B cell (primary cell): ENCODE results near the gene SPAG7. TPM values are rescaled to one million over a fixed set of nuclear protein-coding genes. Genes with fewer than 3 reads are reported as not detected.
"Not testable (repeated sequence)": the region's sequence is repeated elsewhere in the genome, so short reads cannot be mapped to it uniquely, and the experiment has no call there.

ENCODE experiments used
- ATAC-seq: fragments of 200-7000 bp; cut with Tn5 transposase; one replicate; pipeline ENCODE4 v1.10.0; 2021; ENCODE audit warnings: low read depth, mild to moderate bottlenecking, moderate number of reproducible peaks, moderate library complexity
- CTCF ChIA-PET: fragments of 350-600 bp; sonication (Branson Sonifier 250); formaldehyde crosslinking; loops from one replicate; lab custom pipeline; 2021; ENCODE audit warnings: antibody characterized with exemption, inconsistent platforms; lab: Charles Lee
- POLR2A ChIA-PET: fragments of 350-600 bp; sonication (Branson Sonifier 250); formaldehyde crosslinking; loops from one replicate; lab custom pipeline; 2021; ENCODE audit warnings: antibody characterized with exemption; lab: Charles Lee
- DNase-seq: peaks from one replicate; pipeline ENCODE4 v3.0.0; 2013
- H2AFZ ChIP-seq: 2 replicates; pipeline ENCODE4 v1.6.1; 2012; ENCODE audit warnings: mild to moderate bottlenecking, low read depth, low read length; ENCODE audit not compliant: insufficient read depth, poor library complexity, severe bottlenecking
- H3K27ac ChIP-seq, 2 donors: 1 replicate in 1 of 2; 2 replicates in 1 of 2; pipeline ENCODE4 v1.5.1; 2012 to 2013; ENCODE audit warnings: low read length in 2 of 2, mild to moderate bottlenecking in 2 of 2, moderate library complexity in 1 of 2
- H3K27me3 ChIP-seq, 4 experiments: fragments of 200-600 bp in 1 of 4; sonication (generic) in 1 of 4; replicated peaks in 1 of 4; 1 replicate in 2 of 4; 2 replicates in 2 of 4; pipeline versions ENCODE4 v1.6.1 to v1.7.0; 2013 to 2016; ENCODE audit warnings: low read length in 3 of 4, mild to moderate bottlenecking in 2 of 4, mixed read lengths in 1 of 4, moderate library complexity in 1 of 4; ENCODE audit not compliant: insufficient read depth in 4 of 4, control insufficient read depth in 3 of 4; ENCODE audit errors: control extremely low read depth in 1 of 4
- H3K36me3 ChIP-seq, 2 experiments: replicated peaks in 1 of 2; 1 replicate in 1 of 2; 2 replicates in 1 of 2; pipeline versions ENCODE4 v1.6.1 to v1.7.1; 2013; ENCODE audit warnings: low read length in 1 of 2; ENCODE audit not compliant: insufficient read depth in 2 of 2, control insufficient read depth in 1 of 2; ENCODE audit errors: control extremely low read depth in 1 of 2, extremely low read depth in 1 of 2
- H3K4me1 ChIP-seq, 2 donors: fragments of 200-600 bp in 1 of 2; sonication (generic) in 1 of 2; 1 replicate in 1 of 2; 2 replicates in 1 of 2; pipeline versions ENCODE4 v1.5.1 to v1.6.1; 2013 to 2017; ENCODE audit warnings: low read length in 2 of 2; ENCODE audit not compliant: control insufficient read depth in 2 of 2, insufficient read depth in 2 of 2
- H3K4me2 ChIP-seq: replicated peaks from 2 replicates; pipeline ENCODE3; 2012; ENCODE audit warnings: mild to moderate bottlenecking, low read depth, low read length; ENCODE audit not compliant: poor library complexity, severe bottlenecking
- H3K4me3 ChIP-seq, 5 experiments: fragments of 200-600 bp in 1 of 5; sonication (generic) in 1 of 5; 1 replicate in 3 of 5; 2 replicates in 2 of 5; pipeline versions ENCODE4 v1.5.1 to v1.7.0; 2011 to 2016; ENCODE audit warnings: low read length in 4 of 5, mild to moderate bottlenecking in 4 of 5, low read depth in 2 of 5, control low read depth in 1 of 5, moderate library complexity in 1 of 5; ENCODE audit not compliant: insufficient read depth in 1 of 5; ENCODE audit errors: control extremely low read depth in 1 of 5, extremely low read depth in 1 of 5
- H3K79me2 ChIP-seq: fragments of 200-600 bp; sonication (generic); one replicate; pipeline ENCODE4 v1.6.0; 2016; ENCODE audit warnings: low read length; ENCODE audit not compliant: control insufficient read depth, insufficient read depth
- H3K9ac ChIP-seq: fragments of 200-600 bp; sonication (generic); 2 replicates; pipeline ENCODE4 v1.6.1; 2017; ENCODE audit warnings: mild to moderate bottlenecking, low read length, moderate library complexity
- H3K9me3 ChIP-seq, 3 donors: one replicate each; pipeline versions ENCODE4 v1.6.1 to v1.7.1; 2013; ENCODE audit warnings: low read length in 2 of 3; ENCODE audit not compliant: control insufficient read depth in 2 of 3, insufficient read depth in 1 of 3; ENCODE audit errors: control extremely low read depth in 1 of 3
- H4K20me1 ChIP-seq: 2 replicates; pipeline ENCODE4 v1.6.0; 2012; ENCODE audit warnings: mild to moderate bottlenecking, low read length; ENCODE audit not compliant: insufficient read depth, control insufficient read depth, poor library complexity, severe bottlenecking
- H3K27ac Mint-ChIP-seq: one replicate; pipeline ENCODE4 v1.8.0; 2021; ENCODE audit warnings: mixed read lengths
- H3K27me3 Mint-ChIP-seq: one replicate; pipeline ENCODE4 v1.8.0; 2021; ENCODE audit warnings: mixed read lengths
- H3K4me1 Mint-ChIP-seq: one replicate; pipeline ENCODE4 v1.8.0; 2021; ENCODE audit warnings: mixed read lengths
- H3K4me3 Mint-ChIP-seq: one replicate; pipeline ENCODE4 v1.8.0; 2021; ENCODE audit warnings: mixed read lengths
- H3K9me3 Mint-ChIP-seq: one replicate; pipeline ENCODE4 v1.8.0; 2022; ENCODE audit warnings: mixed read lengths; ENCODE audit not compliant: insufficient read depth
- EZH2 ChIP-seq: IDR thresholded peaks from 2 replicates; pipeline ENCODE4 v1.6.1; 2012; ENCODE audit warnings: borderline replicate concordance, low read depth, mild to moderate bottlenecking, moderate library complexity, low read length; ENCODE audit not compliant: insufficient read depth, poor library complexity, severe bottlenecking
- WGBS: methylation state at CpG from one replicate; pipeline ENCODE4 v1.1.5; 2013; ENCODE audit warnings: missing lambda C conversion rate; ENCODE audit not compliant: insufficient coverage; 5-methylcytosine and 5-hydroxymethylcytosine counted together
- intact Hi-C: fragments of 100-400 bp; cut with micrococcal nuclease; formaldehyde crosslinking; loops from one replicate; pipeline ENCODE4 v1.10.0; 2022
- polyA plus RNA-seq: library from polyadenylated mRNA; depleted of rRNA; stranded (reverse); fragments of >200 nt; gene quantifications from 2 replicates; pipeline ENCODE4 v1.2.3, GENCODE V29; 2012
- total RNA-seq, 2 donors: library from RNA; stranded (reverse); fragments of 120-200 nt in 1 of 2; gene quantifications; 1 replicate in 1 of 2; 2 replicates in 1 of 2; pipeline versions ENCODE4 v1.2.3 to v1.2.4, GENCODE V29; 2013 to 2022
- TF ChIP-seq, protein P1 (sequence below): fragments of 200-600 bp; IDR thresholded peaks from one replicate; pipeline ENCODE4 v1.8.0; 2022; ENCODE audit warnings: antibody characterized with exemption, mild to moderate bottlenecking

The SPAG7 gene
- total and polyA plus RNA-seq, 2 donors (not counting 1 experiment from before 2014, with no cell fraction given) = 43.4 to 52.5 TPM

- no peaks in the 10 kb centered on the region for H3K79me2 ChIP-seq
- H3K27me3 Mint-ChIP-seq = peaks cover 8% of the 10 kb centered on the region
- no peak overlapping the region for H3K9ac ChIP-seq
- no peak overlapping the region for H3K27ac Mint-ChIP-seq
- TF ChIP-seq, protein P1, sequence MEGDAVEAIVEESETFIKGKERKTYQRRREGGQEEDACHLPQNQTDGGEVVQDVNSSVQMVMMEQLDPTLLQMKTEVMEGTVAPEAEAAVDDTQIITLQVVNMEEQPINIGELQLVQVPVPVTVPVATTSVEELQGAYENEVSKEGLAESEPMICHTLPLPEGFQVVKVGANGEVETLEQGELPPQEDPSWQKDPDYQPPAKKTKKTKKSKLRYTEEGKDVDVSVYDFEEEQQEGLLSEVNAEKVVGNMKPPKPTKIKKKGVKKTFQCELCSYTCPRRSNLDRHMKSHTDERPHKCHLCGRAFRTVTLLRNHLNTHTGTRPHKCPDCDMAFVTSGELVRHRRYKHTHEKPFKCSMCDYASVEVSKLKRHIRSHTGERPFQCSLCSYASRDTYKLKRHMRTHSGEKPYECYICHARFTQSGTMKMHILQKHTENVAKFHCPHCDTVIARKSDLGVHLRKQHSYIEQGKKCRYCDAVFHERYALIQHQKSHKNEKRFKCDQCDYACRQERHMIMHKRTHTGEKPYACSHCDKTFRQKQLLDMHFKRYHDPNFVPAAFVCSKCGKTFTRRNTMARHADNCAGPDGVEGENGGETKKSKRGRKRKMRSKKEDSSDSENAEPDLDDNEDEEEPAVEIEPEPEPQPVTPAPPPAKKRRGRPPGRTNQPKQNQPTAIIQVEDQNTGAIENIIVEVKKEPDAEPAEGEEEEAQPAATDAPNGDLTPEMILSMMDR = no peak
- no peak for TF ChIP-seq EZH2
- H3K27me3 ChIP-seq = peaks cover 0 to 12% (median 3%) of the 10 kb centered on the region in 4 experiments
- DNase-seq = no peak
- H3K4me2 ChIP-seq = no peak overlapping the region
- ChIA-PET CTCF (no interaction called here), POLR2A (no interaction called here)
- no peaks in the 10 kb centered on the region for H4K20me1 ChIP-seq
- H3K36me3 ChIP-seq = no peaks in the 10 kb centered on the region
- H2AFZ ChIP-seq = no peak overlapping the region
- peaks cover 17% of the 10 kb centered on the region for H3K4me1 Mint-ChIP-seq
- intact Hi-C loops = no loop called here
- WGBS = 98% methylated on average over 7 of the region's 18 CpGs
- no peak for ATAC-seq
- no peaks in the 10 kb centered on the region for H3K9me3 ChIP-seq
- H3K4me3 Mint-ChIP-seq = no peak overlapping the region
- H3K27ac ChIP-seq = no peak overlapping the region
- H3K4me3 ChIP-seq = no peak overlapping the region
- no peaks in the 10 kb centered on the region for H3K9me3 Mint-ChIP-seq
- peaks cover 6 to 10% of the 10 kb centered on the region in 2 donors for H3K4me1 ChIP-seq
These were observed 38.7 kb downstream of the SPAG7 start for GRCh38 chr17:4928881-4929280.

GRCh38 chr17:4926577-4927335 lies 40.9 kb downstream of the SPAG7 start:
- H3K9me3 Mint-ChIP-seq, H3K36me3 ChIP-seq, H3K27ac Mint-ChIP-seq, H3K4me2 ChIP-seq, H2AFZ ChIP-seq, H3K4me3 ChIP-seq, H3K9me3 ChIP-seq, CTCF ChIA-PET, H3K27me3 Mint-ChIP-seq, H4K20me1 ChIP-seq, H3K4me1 Mint-ChIP-seq, DNase-seq, H3K4me1 ChIP-seq, H3K27me3 ChIP-seq, H3K79me2 ChIP-seq, H3K4me3 Mint-ChIP-seq, intact Hi-C loops, H3K9ac ChIP-seq, H3K27ac ChIP-seq, ATAC-seq: not testable (repeated sequence)
- 98% methylated on average over 12 of the region's 24 CpGs for WGBS
- POLR2A ChIA-PET = interaction anchor here (0.7 kb wide), 1 partner anchor 41 kb away, joined by 3 read pairs; no protein-coding TSS in a partner anchor
